Stimulated activated naive CD4-positive, alpha-beta T cell (primary cell): ENCODE data around the gene FBXO15.

ENCODE experiments used
- DNase-seq, 6 experiments: peaks; one replicate each; lab custom pipeline; 2025; lab: John Stamatoyannopoulos, UW

FBXO15 gene

DNA sequence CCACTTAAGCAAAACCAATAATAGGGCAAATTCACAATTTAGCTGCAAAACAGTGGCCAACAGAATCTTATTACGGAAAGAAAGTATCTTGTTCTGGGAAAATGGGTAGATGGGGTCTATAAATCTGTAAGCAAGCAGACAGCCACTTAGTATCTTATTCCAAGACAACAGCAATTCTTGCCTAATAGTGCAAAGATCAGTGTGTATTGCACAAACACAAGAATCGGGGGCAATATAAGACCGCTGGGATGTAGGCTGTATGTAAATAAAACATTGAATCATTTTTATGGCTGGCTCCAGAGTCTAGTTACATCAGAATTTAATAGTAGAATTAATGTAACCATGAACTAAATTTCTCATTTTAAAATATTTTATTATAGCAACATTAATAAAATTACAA, 85.6 kb downstream of the FBXO15 start:
- DNase-seq = no peak

DNA sequence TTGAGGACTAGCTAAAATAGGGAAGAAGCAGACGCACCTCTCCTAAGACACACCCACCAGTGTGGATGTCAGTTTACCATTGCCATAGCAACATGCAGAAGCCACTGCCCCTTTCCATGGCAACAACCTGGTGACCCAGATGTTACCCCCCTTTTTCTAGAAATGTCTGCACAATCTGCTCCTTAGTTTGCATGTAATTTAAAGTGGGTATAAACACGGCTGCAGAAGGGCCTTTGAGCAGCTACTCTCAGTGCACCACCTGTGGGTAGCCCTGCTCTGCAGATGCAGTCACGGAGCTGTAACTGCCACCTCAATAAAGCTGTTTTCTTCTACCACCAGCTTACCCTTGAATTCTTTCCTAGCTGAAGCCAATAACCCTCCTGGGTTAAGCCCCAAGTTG, 87.1 kb downstream of the FBXO15 start:
- no peak for DNase-seq

DNA sequence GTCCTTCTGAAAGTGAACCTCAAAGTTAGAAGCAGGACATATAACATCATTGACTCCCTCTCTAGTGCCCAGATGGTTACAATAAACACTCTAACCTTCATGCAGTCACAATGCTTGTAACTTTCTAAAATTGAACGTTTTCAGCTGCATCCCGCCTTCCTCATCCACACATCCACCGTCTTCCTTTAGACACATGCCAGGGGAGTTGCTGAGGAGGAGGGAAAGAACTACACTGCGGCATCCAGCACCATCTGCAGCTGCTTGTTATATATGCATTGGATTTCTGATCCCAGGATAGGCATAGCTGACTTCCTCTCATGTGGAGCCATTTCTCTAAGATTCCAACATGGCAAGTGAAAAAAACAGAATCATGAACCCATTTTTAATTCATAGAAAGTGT, 96.8 kb downstream of the FBXO15 start:
- DNase-seq = no peak

DNA sequence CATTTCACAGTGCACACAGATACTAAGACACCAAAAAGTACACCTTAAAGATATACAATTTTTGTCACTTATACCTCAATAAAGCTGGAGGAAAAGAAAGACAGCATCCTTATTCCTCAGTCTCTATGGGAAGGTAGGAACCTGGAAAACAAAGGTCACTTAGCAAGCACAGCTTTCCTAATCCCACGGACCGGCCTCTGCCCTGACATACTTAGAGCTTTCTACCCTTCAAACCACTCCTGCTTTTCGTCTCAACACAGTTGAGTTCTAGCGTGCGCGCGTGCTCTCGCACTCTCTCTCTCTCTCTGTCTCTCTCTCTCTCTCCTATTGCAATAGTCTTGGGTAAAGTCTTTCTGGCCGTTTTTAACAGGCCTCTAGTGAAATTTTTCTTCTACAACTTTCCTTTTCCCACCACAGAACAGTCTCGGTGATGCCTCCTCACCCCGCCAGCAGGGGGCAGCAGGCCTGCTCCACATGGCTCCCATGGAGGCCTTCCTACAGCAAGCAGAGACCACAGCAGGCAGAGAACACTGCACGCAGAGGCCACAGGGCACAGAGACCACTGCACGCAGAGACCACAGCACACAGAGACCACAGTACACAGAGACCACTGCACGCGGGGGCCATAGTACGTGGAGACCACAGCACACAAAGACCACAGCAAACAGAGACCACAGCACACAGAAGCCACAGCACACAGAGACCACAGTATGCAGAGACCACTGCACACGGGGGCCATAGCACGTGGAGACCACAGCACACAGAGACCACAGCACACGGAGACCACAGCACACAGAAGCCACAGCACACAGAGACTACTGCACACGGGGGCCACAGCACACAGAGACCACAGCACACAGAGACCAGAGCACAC, 106.9 kb downstream of the FBXO15 start:
- DNase-seq = peak; percentile 22 to 76 (median 58)

DNA sequence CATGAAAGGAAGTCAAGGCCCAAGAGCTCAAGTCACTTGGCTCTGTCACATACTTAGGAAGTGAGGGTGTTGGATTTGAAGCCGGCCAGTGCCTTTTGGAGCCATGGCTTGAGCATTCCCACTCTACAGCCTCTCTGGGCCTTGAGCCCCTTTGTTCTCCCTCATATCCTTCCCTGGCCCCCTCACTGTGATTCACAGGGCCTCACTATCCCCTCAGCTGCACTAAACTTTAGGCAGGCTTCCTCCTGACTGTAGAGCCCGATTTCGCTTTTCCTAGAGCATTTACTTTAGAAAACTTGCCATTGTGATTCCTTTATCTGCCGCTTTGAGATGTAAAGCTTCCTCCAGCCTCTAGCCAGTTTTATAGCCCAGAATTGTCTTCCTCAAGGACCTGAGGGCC, 107.6 kb downstream of the FBXO15 start:
- DNase-seq = no peak

DNA sequence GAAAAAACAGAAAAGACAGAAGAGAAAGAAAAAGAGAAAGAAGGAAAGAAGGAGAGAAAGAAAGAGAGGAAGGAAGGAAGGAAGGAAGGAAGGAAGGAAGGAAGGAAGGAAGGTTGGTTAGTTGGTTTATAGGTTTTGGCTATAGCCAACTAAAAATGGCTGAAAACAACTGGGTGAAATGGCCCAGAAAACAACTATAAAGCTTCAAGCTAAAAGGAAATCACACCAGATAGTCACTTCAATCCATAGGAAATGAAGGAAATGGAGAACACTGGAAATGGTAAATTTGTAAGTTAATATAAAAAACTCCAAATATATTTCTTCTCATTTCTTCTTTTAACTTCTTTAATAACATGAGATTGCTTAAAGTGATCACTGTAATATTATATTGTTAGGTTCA, 118.5 kb downstream of the FBXO15 start:
- no peak for DNase-seq
